Caco-2 (cell line): ENCODE measurements around the gene DUSP3. TPM values are rescaled to one million over a fixed set of nuclear protein-coding genes. Genes with fewer than 3 reads are reported as not detected.

Experiments used
- BruUV-seq: library from RNA; stranded (reverse); fragments of 400-500 nt; replicated peaks from 2 replicates; lab custom pipeline; 2021; lab: Mats Ljungman, UMichigan
- CTCF ChIA-PET: fragments of 300-600 bp; sonication (Branson Sonifier 250); formaldehyde crosslinking; loops from one replicate; lab custom pipeline; 2022; ENCODE audit warnings: antibody characterized with exemption; lab: Charles Lee
- POLR2A ChIA-PET: fragments of 300-600 bp; sonication (Branson Sonifier 250); formaldehyde crosslinking; loops from one replicate; lab custom pipeline; 2022; ENCODE audit warnings: antibody characterized with exemption; lab: Charles Lee
- DNase-seq, 2 experiments: peaks; one replicate each; pipeline versions ENCODE4 v3.0.0 to v3.0.0-alpha.2; 2020 to 2022
- H3K27me3 ChIP-seq: replicated peaks from 2 replicates; pipeline ENCODE4 v1.6.0; 2011; ENCODE audit warnings: low read length; ENCODE audit not compliant: control insufficient read depth, insufficient read depth
- H3K36me3 ChIP-seq: 2 replicates; pipeline ENCODE4 v1.5.1; 2011; ENCODE audit warnings: low read length; ENCODE audit not compliant: control insufficient read depth, insufficient read depth
- H3K4me1 ChIP-seq: fragments of 250-450 bp; sonication (Bioruptor Pico); 2 replicates; pipeline ENCODE4 v1.5.1; 2020; ENCODE audit warnings: mild to moderate bottlenecking
- H3K4me3 ChIP-seq: 2 replicates; pipeline ENCODE4 v1.5.1; 2011; ENCODE audit warnings: low read depth, mild to moderate bottlenecking, control low read depth, low read length
- H3K9me3 ChIP-seq: fragments of 250-450 bp; sonication (Bioruptor Pico); 2 replicates; pipeline ENCODE4 v1.5.1; 2020; ENCODE audit warnings: mild to moderate bottlenecking, moderate library complexity
- H3K27ac Mint-ChIP-seq: one replicate; pipeline ENCODE4 v1.8.0; 2022; ENCODE audit warnings: mixed read lengths; ENCODE audit not compliant: unreplicated experiment
- H3K27me3 Mint-ChIP-seq: one replicate; pipeline ENCODE4 v1.8.0; 2022; ENCODE audit warnings: mixed read lengths; ENCODE audit not compliant: insufficient read depth, unreplicated experiment
- H3K36me3 Mint-ChIP-seq: one replicate; pipeline ENCODE4 v1.8.0; 2022; ENCODE audit warnings: mild to moderate bottlenecking, mixed read lengths; ENCODE audit not compliant: insufficient read depth, unreplicated experiment
- H3K4me1 Mint-ChIP-seq: one replicate; pipeline ENCODE4 v1.8.0; 2022; ENCODE audit warnings: low read depth, mixed read lengths; ENCODE audit not compliant: unreplicated experiment
- H3K4me3 Mint-ChIP-seq: one replicate; pipeline ENCODE4 v1.8.0; 2022; ENCODE audit warnings: mild to moderate bottlenecking, moderate library complexity, mixed read lengths; ENCODE audit not compliant: unreplicated experiment
- H3K9me3 Mint-ChIP-seq: one replicate; pipeline ENCODE4 v1.8.0; 2022; ENCODE audit warnings: mixed read lengths; ENCODE audit not compliant: unreplicated experiment
- intact Hi-C: fragments of 100-400 bp; cut with micrococcal nuclease; formaldehyde crosslinking; loops from one replicate; pipeline ENCODE4 v1.10.0; 2022; ENCODE audit not compliant: unreplicated experiment
- total RNA-seq: library from RNA; stranded (reverse); gene quantifications from 2 replicates; pipeline ENCODE4 v1.2.3, GENCODE V29; 2022
- TF ChIP-seq, protein P1 (sequence below), 2 experiments: fragments of 200-600 bp in 1 of 2; IDR thresholded peaks; 1 replicate in 1 of 2; 2 replicates in 1 of 2; pipeline versions ENCODE4 v1.5.1 to v1.8.0; 2011 to 2022; ENCODE audit warnings: antibody characterized with exemption in 1 of 2, control low read depth in 1 of 2, inconsistent platforms in 1 of 2, low read depth in 1 of 2, low read length in 1 of 2, mild to moderate bottlenecking in 1 of 2, moderate library complexity in 1 of 2; ENCODE audit not compliant: insufficient read depth in 1 of 2, severe bottlenecking in 1 of 2, unreplicated experiment in 1 of 2

Gene DUSP3
- total RNA-seq, 1 experiment from 2014 or later = 86.3 TPM

DNA sequence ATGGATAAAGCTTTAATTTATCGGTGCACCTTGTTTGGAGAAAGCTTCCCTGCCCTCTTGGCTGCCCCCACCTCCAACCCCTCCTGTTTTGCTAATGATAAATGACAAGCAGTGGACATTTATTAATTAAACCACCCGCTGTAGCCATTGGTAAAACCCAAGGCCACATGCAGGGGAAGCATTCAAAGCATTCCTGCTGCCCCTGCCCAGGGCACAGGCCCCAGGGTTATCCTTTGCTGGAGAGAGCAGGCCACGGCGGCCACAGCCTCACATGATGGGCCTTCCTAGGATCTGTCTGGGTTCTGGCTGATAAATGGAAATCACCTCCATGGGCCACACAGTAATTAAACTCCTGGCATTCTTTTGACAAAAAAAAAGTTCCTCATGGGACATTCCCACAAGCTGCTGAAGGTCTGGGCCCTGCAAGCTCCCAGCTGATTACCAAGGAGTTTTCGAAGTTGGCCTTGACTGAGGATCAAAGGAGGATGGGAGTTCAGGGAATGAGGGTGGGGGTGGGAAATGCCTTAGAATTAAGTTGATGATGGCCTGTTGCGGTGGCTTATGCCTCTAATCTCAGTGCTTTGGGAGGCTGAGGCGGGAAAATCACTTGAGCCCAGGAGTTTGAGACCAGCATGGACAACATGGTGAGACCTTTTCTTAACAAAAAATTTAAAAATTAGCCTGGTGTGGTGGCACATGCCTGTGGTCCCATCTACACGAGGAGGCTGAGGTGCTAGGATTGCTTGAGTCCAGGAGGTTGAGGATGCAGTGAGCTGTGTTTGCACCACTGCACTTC is 55.7 kb downstream of the DUSP3 start:
- ChIA-PET CTCF (interaction anchor here (0.7 kb wide), 1 partner anchor 380 kb away, joined by 3 read pairs; no protein-coding TSS in a partner anchor), POLR2A (no interaction called here)
- Histone ChIP-seq H3K4me1 (0 out of 2 replicates have a peak, but pooled peaks cover 4% of the 10 kb centered on the region), H3K27me3 (no peaks in the 10 kb centered on the region), H3K9me3 (no peaks in the 10 kb centered on the region), H3K4me3 (no peak overlapping the region), H3K36me3 (no peaks in the 10 kb centered on the region)
- no peak overlapping the region for H3K4me3 Mint-ChIP-seq
- DNase-seq = no peak
- no peak overlapping the region for H3K27ac Mint-ChIP-seq
- no TSS peak for BruUV-seq
- H3K27me3 Mint-ChIP-seq = no peaks in the 10 kb centered on the region
- intact Hi-C loops = no loop called here
- peaks cover 7% of the 10 kb centered on the region for H3K36me3 Mint-ChIP-seq
- TF ChIP-seq, protein P1, sequence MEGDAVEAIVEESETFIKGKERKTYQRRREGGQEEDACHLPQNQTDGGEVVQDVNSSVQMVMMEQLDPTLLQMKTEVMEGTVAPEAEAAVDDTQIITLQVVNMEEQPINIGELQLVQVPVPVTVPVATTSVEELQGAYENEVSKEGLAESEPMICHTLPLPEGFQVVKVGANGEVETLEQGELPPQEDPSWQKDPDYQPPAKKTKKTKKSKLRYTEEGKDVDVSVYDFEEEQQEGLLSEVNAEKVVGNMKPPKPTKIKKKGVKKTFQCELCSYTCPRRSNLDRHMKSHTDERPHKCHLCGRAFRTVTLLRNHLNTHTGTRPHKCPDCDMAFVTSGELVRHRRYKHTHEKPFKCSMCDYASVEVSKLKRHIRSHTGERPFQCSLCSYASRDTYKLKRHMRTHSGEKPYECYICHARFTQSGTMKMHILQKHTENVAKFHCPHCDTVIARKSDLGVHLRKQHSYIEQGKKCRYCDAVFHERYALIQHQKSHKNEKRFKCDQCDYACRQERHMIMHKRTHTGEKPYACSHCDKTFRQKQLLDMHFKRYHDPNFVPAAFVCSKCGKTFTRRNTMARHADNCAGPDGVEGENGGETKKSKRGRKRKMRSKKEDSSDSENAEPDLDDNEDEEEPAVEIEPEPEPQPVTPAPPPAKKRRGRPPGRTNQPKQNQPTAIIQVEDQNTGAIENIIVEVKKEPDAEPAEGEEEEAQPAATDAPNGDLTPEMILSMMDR (IDR thresholded peaks at IDR 0.05; ENCODE audit: insufficient read depth in 1 of 2, low read depth in 1 of 2, low read length in 1 of 2, severe bottlenecking in 1 of 2, unreplicated experiment in 1 of 2) = no peak
- no peaks in the 10 kb centered on the region for H3K9me3 Mint-ChIP-seq
- peaks cover 27% of the 10 kb centered on the region for H3K4me1 Mint-ChIP-seq

DNA sequence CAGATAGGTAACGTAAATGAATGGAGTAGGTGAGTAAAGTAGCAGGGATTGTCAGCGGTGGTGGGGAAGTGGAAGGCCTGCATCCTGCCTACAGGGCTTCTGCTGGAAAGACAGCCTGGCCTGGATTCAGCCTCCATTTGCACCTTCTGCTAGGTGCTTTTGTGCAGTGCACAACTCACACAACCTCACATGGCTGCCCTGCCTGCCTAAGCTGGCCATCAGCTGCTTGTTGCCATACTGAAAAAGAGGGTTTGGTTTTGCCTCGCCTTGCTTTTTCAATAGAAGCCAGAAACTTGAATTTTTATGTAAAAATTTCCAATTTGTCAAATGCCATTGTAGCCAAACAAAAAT is 56.5 kb downstream of the DUSP3 start:
- 0 out of 2 replicates have a peak, but pooled peaks cover 4% of the 10 kb centered on the region for H3K4me1 ChIP-seq
- H3K9me3 ChIP-seq = no peaks in the 10 kb centered on the region
- peaks cover 7% of the 10 kb centered on the region for H3K36me3 Mint-ChIP-seq
- TF ChIP-seq, protein P1 (IDR thresholded peaks at IDR 0.05; ENCODE audit: insufficient read depth in 1 of 2, low read depth in 1 of 2, low read length in 1 of 2, severe bottlenecking in 1 of 2, unreplicated experiment in 1 of 2) = no peak
- intact Hi-C loops = no loop called here
- no peak overlapping the region for H3K4me3 Mint-ChIP-seq
- ChIA-PET CTCF (interaction anchor here (0.7 kb wide), 1 partner anchor 381 kb away, joined by 3 read pairs; no protein-coding TSS in a partner anchor), POLR2A (no interaction called here)
- H3K36me3 ChIP-seq = no peaks in the 10 kb centered on the region
- DNase-seq = no peak
- H3K27me3 Mint-ChIP-seq = no peaks in the 10 kb centered on the region
- BruUV-seq = no TSS peak
- no peaks in the 10 kb centered on the region for H3K9me3 Mint-ChIP-seq
- H3K27ac Mint-ChIP-seq = no peak overlapping the region
- H3K4me1 Mint-ChIP-seq = peaks cover 28% of the 10 kb centered on the region
- H3K27me3 ChIP-seq = no peaks in the 10 kb centered on the region
- no peak overlapping the region for H3K4me3 ChIP-seq

DNA sequence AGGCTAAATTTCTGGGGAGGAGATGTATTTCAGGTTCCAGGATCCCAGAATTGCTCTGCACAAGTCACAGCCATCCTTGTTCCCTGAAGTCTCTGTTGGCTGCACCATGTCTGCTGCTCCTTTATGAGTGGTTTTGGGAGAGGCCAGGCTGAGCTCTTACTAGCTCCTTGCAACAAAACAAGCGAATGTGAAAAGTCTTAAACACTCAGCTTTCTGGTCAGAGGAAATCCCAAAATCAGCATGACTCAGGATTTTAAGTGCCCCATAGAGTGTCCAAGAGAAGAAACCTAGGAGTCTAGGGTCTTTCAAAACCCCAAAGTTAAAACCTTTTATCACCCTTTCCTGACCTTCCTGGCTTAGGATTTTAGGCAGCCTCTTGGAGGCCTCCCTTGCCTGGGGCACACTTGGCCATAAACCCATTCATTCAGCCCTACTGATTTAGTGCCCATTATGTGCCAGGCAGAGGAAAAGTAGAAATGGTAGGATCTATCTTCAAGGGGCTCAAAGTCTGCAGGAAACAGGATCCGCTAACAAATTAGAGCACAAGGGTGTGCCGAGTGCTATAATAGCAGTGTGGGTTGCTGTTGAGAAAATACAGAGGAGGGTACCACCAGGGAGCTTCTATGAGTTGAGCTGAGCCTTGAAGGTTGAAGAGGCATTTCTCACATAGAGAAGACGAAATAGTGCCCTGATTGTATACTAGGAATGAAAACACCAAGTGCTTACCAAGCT is 57.1 kb downstream of the DUSP3 start:
- intact Hi-C loops = no loop called here
- H3K4me3 Mint-ChIP-seq = peak overlapping the region; percentile 69
- H3K4me1 Mint-ChIP-seq = peaks cover 28% of the 10 kb centered on the region
- H3K36me3 Mint-ChIP-seq = peaks cover 7% of the 10 kb centered on the region
- BruUV-seq = no TSS peak
- no peaks in the 10 kb centered on the region for H3K9me3 Mint-ChIP-seq
- Histone ChIP-seq H3K4me3 (no peak overlapping the region), H3K9me3 (no peaks in the 10 kb centered on the region), H3K36me3 (no peaks in the 10 kb centered on the region), H3K4me1 (0 out of 2 replicates have a peak, but pooled peaks cover 4% of the 10 kb centered on the region), H3K27me3 (no peaks in the 10 kb centered on the region)
- TF ChIP-seq, protein P1 (IDR thresholded peaks at IDR 0.05; ENCODE audit: insufficient read depth in 1 of 2, low read depth in 1 of 2, low read length in 1 of 2, severe bottlenecking in 1 of 2, unreplicated experiment in 1 of 2) = no peak
- no peaks in the 10 kb centered on the region for H3K27me3 Mint-ChIP-seq
- ChIA-PET CTCF (no interaction called here), POLR2A (no interaction called here)
- DNase-seq = no peak
- peak overlapping the region; percentile 69 for H3K27ac Mint-ChIP-seq
